Colon (tissue), 2 donors: ENCODE measurements around the gene CRB2.
"Not testable (repeated sequence)": the region's sequence is repeated elsewhere in the genome, so short reads cannot be mapped to it uniquely, and the experiment has no call there.

Source experiments
- FAIRE-seq: peaks from 2 replicates; lab custom pipeline; 2012; peaks lifted over from hg19 to GRCh38; lab: Jason Lieb, UNC
- donor health status: control.
- donor health status: control.

CRB2 gene

DNA sequence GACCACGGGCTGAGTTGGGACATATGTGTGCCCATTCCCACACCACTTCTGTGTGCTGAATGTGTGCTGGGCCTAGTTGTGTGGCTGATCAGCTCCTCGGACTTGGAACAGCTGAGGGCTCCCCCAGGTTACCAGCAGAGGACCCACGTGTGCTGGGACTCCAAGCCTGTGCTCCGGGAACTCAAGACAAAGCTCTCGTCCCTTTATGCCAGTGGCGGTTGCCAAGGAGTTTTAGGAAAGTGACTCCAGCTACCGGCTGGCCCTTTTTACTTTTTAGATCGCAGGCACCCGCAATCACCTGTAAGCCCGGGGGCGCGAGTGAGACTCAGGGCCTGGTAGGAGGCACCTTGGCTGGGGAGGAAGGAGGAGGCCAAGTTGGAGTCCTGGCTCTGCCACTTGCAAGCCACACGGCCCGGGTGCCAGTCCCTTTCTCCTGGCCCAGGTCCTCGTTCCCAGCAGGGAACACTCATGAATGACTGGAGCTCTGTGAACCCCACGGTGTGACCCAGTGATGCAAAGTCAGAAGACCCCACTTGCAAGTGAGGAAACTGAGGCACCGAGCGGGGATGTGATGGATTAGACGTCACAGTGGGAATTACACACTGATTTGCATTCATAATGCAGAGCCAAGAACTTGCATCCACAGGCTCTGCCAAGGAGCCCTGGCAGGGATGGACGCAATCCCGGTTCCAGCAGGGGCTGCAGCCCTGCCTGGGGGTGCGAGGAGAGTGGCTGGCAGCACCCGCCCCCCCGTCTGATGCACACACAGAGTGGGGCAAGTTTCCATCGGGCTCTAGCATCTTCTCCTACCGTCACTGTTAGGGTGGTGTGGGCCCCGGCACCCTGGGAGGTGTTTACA is 26.9 kb downstream of the CRB2 start:
- no peak for FAIRE-seq

DNA sequence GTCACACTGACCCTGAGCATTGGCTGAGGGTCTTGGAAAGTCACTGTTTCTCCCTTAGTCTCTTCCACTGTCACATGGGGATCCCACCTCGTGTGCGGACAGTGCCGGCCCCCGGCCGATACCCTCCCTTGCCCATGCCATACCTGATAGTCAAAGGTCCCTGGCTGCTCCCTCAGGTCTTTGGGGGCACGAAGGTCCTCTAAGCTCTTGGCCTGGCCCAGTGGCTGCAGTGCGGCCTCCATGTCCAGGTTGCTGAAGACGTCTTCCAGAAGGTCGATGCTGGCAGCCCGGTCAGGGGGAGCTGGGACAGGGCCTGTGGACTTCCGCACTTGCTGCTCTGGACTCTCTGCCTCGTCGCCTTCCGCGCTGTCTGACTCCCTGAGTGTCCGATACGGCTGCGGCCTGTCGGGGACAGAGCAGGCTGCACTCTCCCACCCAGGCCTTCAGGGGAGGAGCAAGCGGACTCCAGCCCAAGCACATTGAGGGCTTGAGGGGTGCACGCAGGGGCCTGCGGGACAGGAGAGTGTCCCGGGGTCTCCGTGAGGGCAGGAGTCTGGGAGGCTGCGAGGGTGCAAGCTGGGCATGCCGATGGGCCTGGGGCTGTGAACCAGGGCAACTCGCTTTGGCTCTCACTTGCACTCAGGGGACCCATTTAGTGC is 27.6 kb downstream of the CRB2 start:
- no peak for FAIRE-seq

DNA sequence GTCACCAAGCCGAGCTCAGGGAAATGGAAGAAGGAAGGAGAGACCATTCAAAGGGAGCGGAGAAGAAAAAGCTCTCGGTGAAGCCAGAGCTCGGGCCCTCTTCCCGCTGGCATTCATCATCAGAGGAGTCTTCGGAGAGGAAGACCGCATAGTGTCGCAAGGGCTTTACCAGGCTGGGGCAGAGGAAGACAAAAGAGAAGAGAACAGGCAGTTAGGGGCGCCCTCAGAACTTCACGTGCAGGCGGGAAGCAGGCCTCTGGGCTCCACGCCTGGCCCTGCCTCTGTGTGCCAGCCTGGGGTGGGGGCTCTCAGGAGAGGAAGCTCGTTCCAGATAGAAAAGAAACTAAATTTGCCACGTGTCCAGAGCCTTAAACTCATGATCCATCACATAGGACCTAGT is 31.7 kb downstream of the CRB2 start:
- FAIRE-seq, result no peak

DNA sequence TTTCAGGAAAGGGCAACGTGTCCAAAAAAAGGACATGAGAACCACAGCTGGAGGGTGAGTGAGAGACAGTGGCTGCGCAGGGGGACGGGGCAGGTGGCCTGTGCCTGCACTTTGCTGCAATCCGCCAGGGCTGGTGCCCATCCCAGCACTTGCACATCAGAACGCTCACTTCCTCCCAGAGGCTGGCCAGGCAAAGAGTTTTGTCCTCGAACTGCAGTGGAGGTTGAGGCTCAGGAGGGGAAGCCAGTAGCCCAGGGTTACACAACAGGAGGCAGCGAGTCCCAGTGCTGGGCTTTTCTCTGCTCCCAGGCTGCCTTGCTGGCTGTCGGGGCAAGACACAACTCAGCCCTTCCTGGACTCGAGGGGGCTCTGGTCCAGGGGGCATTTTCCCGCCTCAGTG is 33.1 kb downstream of the CRB2 start:
- no peak for FAIRE-seq

DNA sequence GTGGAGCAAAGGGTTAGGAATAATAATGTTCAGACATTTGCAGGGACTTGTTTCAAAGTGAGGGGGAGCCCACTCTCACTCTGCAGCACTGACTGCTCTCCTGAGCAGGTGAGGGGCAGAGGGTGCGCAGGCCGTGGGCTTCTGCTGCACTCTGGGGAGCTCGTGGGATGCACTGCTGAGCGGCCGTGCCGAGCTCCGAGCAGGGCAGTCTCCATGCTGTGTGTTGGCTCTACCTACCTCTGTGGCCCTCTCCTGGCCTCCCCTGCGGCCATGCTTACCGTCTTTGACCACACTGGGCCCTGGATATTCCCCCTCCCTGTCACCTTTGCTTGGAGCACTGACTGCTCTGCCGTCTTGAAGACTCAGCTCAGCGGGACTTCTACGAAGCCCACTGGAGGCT is 33.7 kb downstream of the CRB2 start:
- FAIRE-seq, result no peak

DNA sequence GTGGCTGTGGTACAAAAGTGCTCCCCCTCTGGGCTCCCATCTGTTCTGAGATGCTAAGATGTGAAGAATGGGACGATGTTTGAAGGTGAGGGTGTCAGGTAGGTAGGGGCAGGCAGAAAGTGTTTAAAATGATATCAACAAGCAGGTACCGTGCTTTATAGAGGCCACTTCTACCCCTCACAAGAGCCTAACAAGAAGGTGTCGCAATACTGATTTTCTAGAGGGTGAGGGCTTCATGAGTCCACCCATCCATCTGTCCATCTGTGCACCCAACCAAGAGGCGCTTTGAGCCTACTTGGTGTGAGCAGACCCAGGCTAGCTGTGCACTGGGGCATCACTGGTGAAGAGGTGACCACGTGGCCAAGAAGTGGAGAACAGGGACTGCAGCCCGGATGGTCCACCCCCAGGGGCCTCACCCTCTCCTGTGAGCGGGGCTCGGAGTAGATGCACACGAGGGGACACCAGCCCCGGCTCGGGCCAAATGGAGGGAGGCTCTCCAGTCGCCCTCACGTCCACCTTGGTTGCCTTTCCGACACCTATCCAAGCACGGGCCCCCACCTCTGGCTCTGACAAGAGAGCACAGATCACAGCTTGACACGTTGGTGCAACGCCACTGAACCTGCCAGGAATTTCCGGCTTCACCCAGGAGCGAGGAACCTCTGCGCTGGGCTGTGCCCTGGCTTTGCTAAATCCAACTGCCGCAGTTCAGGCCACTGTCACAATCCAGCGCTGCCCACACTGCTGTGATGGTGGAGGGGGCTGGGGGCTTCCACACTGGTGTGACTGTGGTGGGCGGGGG is 34.5 kb downstream of the CRB2 start:
- FAIRE-seq, result no peak

DNA sequence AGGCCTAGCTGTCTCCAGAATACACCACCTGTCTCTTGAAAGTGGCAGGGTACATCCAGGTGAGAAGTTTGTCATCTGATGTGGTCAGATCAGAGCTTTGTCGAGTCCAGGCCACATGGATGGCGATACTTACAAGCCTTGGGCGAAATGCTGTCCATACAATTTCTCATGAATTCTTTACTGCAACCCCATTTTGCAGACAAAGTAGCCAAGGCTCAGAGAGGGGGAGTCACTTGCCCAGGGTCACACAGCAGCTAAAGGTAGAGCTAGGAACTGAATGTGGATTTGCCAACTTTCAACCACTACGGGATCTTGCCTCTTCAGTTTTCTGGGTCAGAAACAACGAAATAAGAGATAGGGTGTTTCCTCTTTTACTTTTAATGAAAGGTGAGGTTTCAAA is 35.2 kb downstream of the CRB2 start:
- no peak for FAIRE-seq

DNA sequence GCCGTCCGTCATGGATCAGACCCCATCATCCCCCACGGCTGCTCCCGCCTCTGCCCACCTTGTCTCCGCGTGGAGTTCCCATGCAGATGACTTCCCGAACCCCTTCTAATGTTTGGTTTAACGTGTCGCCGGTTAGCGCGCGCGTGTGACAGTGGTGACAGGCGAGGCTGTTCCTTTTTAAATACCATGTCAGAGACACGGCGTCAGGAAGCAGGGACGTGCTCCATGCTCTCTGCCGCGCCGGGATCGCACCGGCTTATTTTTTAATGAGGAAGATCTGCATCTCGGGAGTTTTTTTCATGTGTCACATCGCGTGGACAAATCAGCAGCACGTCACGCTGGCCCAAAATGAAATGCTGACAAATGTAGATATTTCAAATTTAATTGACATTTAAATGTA is 35.9 kb downstream of the CRB2 start:
- FAIRE-seq, result no peak

DNA sequence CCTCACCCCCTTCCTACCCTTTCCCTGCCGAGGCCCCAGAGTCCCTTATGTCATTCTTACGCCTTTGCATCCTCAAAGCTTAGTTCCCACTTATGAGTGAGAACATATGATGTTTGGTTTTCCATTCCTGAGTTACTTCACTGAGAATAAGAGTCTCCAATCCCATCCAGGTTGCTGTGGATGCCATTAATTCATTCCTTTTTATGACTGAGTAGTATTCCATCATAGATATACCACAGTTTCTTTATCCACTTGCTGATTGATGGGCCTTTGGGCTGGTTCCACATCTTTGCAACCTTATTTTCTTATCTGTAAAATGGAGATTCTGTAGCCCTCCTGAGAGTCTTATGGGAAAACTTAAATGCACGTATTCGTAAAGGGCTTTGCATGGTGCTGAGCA is 36.8 kb downstream of the CRB2 start:
- no peak for FAIRE-seq

DNA sequence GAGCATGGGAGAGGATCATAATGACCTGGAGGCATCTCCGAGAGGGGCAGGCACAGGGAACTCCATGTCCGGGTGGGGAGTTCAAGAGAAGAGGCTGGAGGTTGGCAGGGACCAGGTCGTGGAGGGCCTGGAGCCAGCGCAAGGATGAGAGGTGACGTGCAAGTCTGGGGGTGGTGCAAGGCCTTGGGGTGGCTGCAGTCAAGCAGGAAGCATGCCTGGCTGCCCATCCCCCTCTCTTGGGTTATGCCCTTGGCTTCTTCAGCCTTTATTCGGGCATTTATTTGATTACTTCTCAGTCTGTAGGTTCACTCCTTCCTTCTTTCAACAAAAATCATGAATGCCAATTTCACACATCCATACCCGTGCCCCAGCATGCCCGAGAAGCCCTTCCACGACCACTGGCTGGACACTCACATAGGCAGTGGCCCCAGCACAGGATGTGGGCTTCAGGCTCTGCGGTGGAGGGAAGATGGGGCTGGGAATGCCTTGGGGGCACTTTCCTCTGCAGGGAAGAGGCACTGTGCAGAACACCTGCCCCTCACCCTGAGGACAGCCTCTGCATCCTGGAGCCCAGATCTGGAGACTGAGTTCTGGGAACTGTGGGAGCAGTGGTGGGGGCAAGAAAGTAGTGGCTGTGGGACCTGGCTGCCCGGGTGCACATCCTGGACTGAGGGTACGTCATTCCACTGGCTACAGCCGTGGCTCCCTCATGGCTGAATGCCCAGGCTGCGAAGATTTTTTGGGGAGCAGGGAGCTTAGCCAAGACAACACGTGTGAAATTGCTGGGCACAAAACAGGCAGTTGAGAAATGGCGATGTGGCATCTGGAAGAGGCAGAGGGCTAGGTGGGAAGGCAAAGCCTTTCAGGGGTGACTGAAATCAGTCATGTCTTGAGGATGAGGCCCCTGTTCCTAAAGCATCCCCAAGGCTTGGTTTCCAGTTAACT is 38.6 kb downstream of the CRB2 start:
- FAIRE-seq, result no peak

DNA sequence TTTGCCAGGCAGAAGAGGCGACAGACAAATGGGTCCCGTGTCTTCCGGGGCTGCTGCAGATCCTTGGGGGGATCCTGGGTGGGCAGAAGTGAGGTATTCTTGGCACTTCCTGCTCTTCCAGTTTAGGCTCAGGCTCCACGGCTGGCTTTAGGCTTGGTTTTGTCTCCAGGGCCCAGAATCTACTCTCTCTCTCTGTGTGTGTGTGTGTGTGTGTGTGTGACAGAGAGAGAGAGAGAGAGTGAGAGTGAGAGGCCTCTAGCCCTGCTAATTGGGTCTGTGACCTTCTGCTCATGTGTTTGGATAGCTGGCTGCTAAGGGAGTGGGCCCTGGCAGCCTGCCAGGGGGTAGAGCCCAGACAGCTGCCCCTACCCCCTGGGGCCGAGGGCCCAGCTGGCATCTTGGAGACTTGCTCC is 39.3 kb downstream of the CRB2 start:
- FAIRE-seq, result no peak

DNA sequence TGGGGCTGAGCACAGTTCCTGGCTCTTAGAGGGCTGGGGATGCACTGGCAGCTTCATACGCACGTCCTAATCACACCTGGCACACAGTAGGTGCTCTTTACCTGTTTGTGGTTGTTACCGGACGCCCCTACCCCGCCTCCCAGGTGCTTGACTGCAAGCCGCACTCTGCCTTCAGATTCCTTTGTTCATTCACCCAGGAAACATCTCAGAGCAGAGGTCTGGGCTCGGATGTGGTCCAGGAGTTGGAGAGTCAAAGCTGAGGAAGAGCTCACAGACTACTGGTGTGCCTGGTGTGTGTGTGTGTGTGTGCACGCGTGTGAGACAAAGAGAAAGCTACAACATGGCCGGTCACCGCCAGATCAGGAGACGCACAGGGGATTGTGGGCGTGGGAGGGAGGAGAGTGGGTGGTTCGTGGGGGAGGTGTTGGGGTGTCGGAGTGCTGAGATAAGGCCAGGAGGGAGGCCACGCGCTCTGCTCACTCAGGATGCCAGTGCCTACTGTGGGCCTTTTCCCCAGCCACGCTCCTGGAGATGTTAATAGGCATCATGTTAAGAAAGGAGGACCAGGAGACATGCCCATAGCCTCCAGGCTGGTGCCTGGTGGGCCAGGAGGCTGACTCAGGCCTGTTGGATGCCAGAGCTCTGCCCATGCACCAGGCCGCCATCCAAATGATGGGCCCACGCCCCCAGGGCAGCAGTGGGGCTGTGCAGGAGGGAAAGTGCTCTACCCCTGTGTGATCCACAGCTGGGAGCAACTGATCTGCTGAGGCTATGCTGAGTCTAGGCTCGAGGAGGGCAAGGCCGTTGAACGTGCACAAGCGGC is 39.9 kb downstream of the CRB2 start:
- no peak for FAIRE-seq

DNA sequence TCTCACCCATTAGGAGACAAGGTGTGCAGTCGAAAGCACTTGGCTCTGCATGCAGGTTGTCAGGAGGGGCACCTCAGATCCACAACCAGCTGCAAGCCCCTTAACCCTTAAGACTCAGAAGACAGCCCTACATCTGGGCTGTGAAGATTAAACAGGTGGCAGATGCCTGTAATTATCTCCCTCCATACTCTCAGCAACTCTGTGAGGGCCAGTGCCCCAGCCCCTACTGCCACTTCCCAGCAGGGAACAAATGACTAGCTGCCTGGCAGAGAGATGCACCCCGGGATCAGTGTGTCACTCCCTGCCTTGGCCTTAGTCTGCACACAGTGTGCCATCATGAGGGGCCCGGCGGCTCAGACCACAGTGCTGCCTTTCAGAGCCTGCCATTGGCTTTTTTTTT is 42.0 kb downstream of the CRB2 start:
- FAIRE-seq, result no peak

DNA sequence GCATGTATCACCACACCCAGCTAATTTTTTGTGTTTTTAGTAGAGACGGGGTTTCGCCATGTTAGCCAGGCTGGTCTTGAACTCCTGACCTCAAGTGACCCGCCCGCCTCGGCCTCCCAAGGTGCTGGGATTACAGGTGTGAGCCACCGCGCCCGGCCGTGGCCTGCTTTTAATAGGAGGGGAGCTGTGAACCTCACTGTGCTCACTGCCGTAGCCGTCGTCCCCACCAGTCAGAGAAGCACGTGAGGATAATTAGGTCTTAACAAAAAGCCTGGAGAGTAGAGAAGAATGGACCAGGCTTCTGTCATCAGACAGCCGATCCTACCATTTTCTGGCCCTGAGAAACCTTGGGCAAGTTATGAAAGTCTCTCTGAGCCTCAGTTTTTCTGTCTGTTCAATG is 42.9 kb downstream of the CRB2 start:
- not testable (repeated sequence) for FAIRE-seq

DNA sequence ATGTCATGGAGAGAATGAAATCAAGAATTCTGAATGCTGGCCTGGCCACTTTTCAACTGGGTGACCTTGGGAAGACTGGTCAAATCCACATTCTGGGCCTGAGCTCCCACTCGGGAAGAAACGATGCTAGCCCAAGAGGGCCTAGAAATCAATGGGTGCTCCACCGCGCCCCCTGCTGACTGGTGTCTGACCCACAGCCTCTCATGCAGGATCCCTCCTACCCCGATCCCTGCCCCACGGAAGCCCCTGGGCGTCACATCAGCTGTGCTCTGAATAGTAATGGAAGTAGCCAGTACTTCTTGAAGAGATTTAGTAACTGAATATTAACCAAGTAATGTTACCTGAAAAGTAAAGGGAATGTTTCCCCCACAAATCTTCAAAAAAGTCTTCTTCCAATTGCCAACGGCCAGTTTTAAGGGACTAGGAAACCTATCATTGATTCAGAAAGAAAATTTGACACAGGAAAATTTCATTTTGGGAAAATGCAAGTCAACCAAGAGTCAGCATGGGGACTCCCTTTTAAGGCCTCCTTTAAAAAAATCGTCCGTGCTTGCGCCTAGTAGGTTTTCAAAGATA is 43.9 kb downstream of the CRB2 start:
- FAIRE-seq, result no peak

DNA sequence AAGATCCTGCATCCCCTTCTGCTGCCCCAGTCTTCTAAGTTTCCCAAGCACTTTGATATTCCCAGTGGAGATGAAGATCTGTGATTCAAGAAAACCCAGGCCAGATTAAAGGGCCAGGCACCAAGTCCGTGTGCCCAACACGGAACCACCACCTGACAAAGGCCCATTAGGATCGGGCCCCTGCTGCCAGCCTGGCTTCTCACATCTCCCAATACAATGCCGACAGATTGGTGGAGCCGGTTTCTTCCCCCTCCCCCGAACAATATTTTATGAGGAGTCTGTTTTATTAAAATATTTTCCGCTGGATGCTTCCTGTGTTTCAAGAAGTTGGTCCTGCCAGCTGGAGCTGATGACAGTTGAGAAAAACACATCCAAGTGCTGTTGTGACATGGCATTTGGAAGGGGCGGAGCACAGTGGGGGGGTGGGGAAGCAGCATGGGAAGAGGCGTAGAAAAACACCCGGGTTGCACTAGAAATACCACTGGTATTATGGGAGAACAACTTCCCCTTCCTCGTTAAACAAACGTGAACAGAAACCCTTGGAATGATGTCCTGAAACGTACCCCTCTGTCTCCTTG is 45.0 kb downstream of the CRB2 start:
- no peak for FAIRE-seq

DNA sequence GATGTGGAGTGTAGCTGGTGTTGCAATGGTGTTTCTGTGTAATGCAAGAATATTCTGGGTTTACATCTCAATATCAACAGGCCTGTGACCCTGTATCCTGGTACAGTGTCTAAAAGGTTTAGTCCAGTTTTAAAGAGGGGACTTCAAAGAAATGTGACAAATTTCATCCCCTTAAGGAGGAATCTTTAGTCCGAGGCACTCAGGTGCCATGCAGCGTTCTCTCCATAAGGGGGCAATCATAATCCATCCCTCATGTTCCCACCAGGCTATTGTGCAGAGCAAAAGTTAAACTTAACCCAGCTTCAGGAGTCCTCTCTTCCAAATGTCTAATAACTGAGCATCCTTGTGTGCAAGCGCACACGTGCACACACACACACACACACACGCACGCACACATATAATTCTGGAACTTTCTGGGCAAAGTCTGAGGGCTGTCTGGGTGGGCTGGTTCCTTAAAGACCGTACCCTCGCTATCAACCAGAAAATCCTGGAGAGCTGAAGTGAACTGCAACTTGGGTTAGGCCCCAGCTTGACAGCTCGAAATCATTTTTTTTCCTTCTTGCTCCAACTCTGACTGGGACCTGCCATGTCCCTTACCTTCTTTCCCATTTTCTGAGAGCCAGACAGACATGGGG is 46.0 kb downstream of the CRB2 start:
- FAIRE-seq, result no peak

DNA sequence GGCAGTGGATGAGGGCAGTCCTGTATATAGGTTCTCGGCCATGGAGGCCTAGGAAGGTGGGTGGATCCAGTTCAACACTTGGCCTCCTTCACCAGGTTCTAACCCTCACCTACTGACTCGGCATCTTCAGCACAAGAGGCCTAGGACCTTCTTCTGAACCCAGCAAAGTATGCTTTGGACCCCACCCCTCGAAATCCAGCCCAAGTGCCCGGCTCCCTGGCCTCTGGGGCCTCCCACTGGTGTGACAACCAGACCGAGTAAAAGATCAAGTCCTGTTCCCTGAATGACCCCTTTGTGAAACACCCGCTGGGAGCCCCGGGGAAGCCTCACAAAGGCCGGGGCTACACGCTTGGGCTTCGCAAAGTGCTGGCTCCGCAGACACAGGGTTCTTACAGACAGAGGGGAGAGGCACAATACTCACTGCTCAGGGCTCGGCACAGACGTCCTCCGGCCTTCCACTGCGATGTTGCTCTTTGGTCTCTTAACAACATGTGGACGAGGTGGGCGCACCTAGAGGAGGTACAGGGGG is 47.0 kb downstream of the CRB2 start:
- FAIRE-seq, result no peak

DNA sequence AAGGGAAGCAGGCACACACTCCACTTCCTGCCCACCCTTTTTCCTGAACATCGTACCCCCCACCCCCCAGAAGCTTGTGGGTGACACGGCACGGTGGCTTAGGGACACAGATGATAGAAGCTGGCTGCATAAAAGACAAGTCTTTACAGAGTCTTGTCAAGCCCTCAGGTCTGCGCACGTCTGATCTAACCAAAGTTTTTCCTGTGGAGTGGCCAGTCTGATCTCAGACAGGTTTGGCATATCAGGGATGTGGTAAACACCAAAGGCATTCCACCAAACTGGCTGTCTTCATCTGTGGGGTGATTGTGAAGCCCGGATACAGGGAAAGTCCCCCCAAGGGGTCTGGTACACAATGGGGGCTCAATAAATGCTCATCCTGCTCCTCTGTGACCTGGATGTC is 50.0 kb downstream of the CRB2 start:
- FAIRE-seq, result no peak
